Natural killer cell (primary cell): Measurements from ENCODE around the gene IQSEC1. TPM values are rescaled to one million over a fixed set of nuclear protein-coding genes. Genes with fewer than 3 reads are reported as not detected.
A peak's percentile ranks its signal among the peaks of the same experiment; 100 is the strongest.

Source experiments
- ATAC-seq, 3 donors: fragments of 150-1000 bp in 2 of 3; fragments of 200-7000 bp in 1 of 3; cut with Tn5 transposase; 1 replicate in 1 of 3; 2 replicates in 2 of 3; pipeline ENCODE4 v1.10.0; 2021; ENCODE audit warnings: mild to moderate bottlenecking in 2 of 3, moderate library complexity in 2 of 3
- DNase-seq, 2 donors: peaks; one replicate each; pipeline versions ENCODE4 v3.0.0 to v3.0.0-alpha.2; 2013 to 2021; ENCODE audit warnings: mixed read lengths in 1 of 2
- H3K27ac ChIP-seq: one replicate; pipeline ENCODE4 v1.5.1; 2013; ENCODE audit warnings: mild to moderate bottlenecking, low read length
- H3K27me3 ChIP-seq: one replicate; pipeline ENCODE4 v1.6.1; 2013; ENCODE audit warnings: low read length; ENCODE audit not compliant: control insufficient read depth, insufficient read depth
- H3K36me3 ChIP-seq: one replicate; pipeline ENCODE4 v1.6.1; 2013; ENCODE audit warnings: low read length; ENCODE audit not compliant: control insufficient read depth, insufficient read depth
- H3K4me1 ChIP-seq: one replicate; pipeline ENCODE4 v1.6.1; 2013; ENCODE audit warnings: low read length; ENCODE audit not compliant: control insufficient read depth, insufficient read depth
- H3K4me3 ChIP-seq: one replicate; pipeline ENCODE4 v1.5.1; 2013; ENCODE audit warnings: low read length
- H3K9me3 ChIP-seq: one replicate; pipeline ENCODE4 v1.6.1; 2013; ENCODE audit warnings: low read length; ENCODE audit not compliant: control insufficient read depth, insufficient read depth
- H3K27ac Mint-ChIP-seq, 2 donors: one replicate each; pipeline ENCODE4 v1.8.0; 2022; ENCODE audit warnings: mild to moderate bottlenecking in 2 of 2, mixed read lengths in 2 of 2, moderate library complexity in 1 of 2
- H3K27me3 Mint-ChIP-seq, 2 donors: one replicate each; pipeline ENCODE4 v1.8.0; 2022; ENCODE audit warnings: low read depth in 2 of 2, mixed read lengths in 2 of 2
- H3K36me3 Mint-ChIP-seq: one replicate; pipeline ENCODE4 v1.8.0; 2022; ENCODE audit warnings: mixed read lengths
- H3K4me1 Mint-ChIP-seq, 2 donors: one replicate each; pipeline ENCODE4 v1.8.0; 2022; ENCODE audit warnings: mixed read lengths in 2 of 2
- H3K4me3 Mint-ChIP-seq: one replicate; pipeline ENCODE4 v1.8.0; 2022; ENCODE audit warnings: mild to moderate bottlenecking, moderate library complexity, mixed read lengths
- H3K9me3 Mint-ChIP-seq, 2 donors: one replicate each; pipeline ENCODE4 v1.8.0; 2022; ENCODE audit warnings: mixed read lengths in 2 of 2
- WGBS: methylation state at CpG from one replicate; pipeline ENCODE4 v1.1.7; 2013; ENCODE audit warnings: missing lambda C conversion rate; ENCODE audit not compliant: insufficient coverage; 5-methylcytosine and 5-hydroxymethylcytosine counted together
- intact Hi-C: fragments of 100-400 bp; cut with micrococcal nuclease; formaldehyde crosslinking; loops from one replicate; pipeline ENCODE4 v1.14.2; 2022
- total RNA-seq, 4 donors: library from RNA; stranded (reverse); fragments of 120-200 nt in 1 of 4; gene quantifications; one replicate each; pipeline versions ENCODE4 v1.2.3 to v1.2.4, GENCODE V29; 2013 to 2022
- TF ChIP-seq, protein P1 (sequence below): fragments of 200-600 bp; IDR thresholded peaks from one replicate; pipeline ENCODE4 v1.8.0; 2022; ENCODE audit warnings: antibody characterized with exemption

Gene IQSEC1
- total RNA-seq, 3 donors from 2014 or later (not counting 1 experiment from before 2014, with no cell fraction given): 124 to 189 (median 138) TPM

DNA sequence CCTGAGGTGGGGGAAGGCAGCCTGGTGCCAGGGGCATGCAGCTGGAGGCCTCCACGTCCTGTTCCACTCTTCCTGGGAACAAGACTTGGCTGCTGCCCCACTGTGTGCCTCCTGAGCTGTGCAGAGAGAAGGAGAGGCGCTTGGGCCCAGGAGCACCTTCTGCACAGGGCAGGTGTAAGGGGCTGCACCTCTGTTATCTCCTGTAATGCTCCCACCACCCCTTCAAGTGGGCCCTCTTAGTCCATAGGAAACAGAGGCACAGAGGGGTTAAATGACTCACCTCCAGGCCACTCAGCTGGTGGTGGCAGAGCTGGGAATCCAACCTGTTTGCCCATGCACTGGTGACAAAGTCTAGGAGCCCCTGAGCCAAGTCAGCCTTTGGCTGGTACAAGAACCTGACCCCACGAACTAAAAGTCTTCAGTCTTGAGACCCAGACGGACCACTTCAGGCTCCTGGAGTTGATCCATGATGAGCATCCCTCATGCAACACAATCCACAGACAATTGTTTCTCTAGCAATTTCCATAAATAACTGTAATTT, 93.2 kb downstream of the IQSEC1 start:
- Mint-ChIP-seq H3K36me3 (no peaks in the 10 kb centered on the region), H3K27ac (no peak overlapping the region)

DNA sequence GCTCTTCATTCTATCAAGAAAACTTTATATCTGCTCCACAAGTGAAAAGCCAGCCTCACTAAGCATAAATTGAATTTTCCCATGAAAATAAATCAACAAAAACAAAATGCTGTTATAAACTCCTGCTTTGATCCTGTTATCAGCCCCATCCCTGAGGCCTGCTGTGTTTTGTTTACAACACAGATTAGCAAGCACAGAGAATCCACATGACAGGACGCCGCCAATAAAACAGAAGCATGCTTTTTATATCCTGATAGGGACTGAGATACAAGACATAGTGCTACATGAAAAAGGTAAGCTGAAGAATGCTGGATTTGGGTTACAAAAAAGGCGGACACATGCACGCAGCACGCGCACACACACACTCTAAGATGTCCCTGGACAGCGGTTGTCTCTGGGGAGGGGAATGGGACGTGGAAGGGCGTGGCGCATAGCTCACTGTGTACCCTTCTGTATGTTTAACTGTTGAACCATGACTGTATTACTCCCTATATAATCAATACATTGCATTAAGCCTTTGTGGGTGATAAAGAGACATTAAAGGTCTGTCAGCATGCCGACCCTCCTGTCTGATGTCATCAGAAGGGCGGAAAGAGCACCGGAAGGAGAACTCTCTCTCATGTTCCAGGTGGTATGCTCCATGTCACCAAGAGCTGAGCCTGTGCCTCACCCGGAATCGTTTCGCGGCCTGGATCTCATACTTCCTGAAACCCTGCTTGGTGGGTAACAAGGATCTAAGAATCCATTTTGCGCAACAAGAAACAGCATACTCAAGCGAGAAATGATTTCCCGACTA, 93.9 kb downstream of the IQSEC1 start:
- WGBS: 96% methylated on average over 20 of the region's 20 CpGs
- H3K27me3 ChIP-seq: no peaks in the 10 kb centered on the region
- Mint-ChIP-seq H3K27me3 (no peaks in the 10 kb centered on the region), H3K4me3 (no peak overlapping the region), H3K36me3 (no peaks in the 10 kb centered on the region), H3K27ac (peak overlapping the region in 1 of 2 donors; percentile 22), H3K9me3 (no peaks in the 10 kb centered on the region), H3K4me1 (peaks cover 55 to 75% of the 10 kb centered on the region in 2 donors)
- TF ChIP-seq, protein P1, sequence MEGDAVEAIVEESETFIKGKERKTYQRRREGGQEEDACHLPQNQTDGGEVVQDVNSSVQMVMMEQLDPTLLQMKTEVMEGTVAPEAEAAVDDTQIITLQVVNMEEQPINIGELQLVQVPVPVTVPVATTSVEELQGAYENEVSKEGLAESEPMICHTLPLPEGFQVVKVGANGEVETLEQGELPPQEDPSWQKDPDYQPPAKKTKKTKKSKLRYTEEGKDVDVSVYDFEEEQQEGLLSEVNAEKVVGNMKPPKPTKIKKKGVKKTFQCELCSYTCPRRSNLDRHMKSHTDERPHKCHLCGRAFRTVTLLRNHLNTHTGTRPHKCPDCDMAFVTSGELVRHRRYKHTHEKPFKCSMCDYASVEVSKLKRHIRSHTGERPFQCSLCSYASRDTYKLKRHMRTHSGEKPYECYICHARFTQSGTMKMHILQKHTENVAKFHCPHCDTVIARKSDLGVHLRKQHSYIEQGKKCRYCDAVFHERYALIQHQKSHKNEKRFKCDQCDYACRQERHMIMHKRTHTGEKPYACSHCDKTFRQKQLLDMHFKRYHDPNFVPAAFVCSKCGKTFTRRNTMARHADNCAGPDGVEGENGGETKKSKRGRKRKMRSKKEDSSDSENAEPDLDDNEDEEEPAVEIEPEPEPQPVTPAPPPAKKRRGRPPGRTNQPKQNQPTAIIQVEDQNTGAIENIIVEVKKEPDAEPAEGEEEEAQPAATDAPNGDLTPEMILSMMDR: no peak
- peaks cover 50% of the 10 kb centered on the region for H3K4me1 ChIP-seq
- H3K9me3 ChIP-seq: no peaks in the 10 kb centered on the region
- ATAC-seq: no peak
- H3K27ac ChIP-seq: no peak overlapping the region
- H3K36me3 ChIP-seq: peaks cover 14% of the 10 kb centered on the region
- no peak for DNase-seq
- intact Hi-C loops: no loop called here
- H3K4me3 ChIP-seq: no peak overlapping the region

More for the DNA sequence above, 93.2 kb downstream of the IQSEC1 start:
- intact Hi-C loops: no loop called here
- peaks cover 48% of the 10 kb centered on the region for H3K4me1 ChIP-seq
- peaks cover 14% of the 10 kb centered on the region for H3K36me3 ChIP-seq
- H3K27me3 Mint-ChIP-seq: no peaks in the 10 kb centered on the region
- no peak overlapping the region for H3K27ac ChIP-seq
- H3K27me3 ChIP-seq: no peaks in the 10 kb centered on the region
- H3K9me3 Mint-ChIP-seq: no peaks in the 10 kb centered on the region
- no peak overlapping the region for H3K4me3 ChIP-seq
- no peak overlapping the region for H3K4me3 Mint-ChIP-seq
- TF ChIP-seq, protein P1: no peak
- no peak for DNase-seq
- H3K4me1 Mint-ChIP-seq: peaks cover 52 to 71% of the 10 kb centered on the region in 2 donors
- 94% methylated on average over 4 of the region's 4 CpGs for WGBS
- ATAC-seq: no peak
- H3K9me3 ChIP-seq: no peaks in the 10 kb centered on the region

GRCh38 chr3:12978682-12979081, 94.5 kb downstream of the IQSEC1 start:
- H3K36me3 ChIP-seq: peaks cover 14% of the 10 kb centered on the region
- no peak overlapping the region for H3K4me3 ChIP-seq
- no peak for ATAC-seq
- Mint-ChIP-seq H3K36me3 (no peaks in the 10 kb centered on the region), H3K27ac (peak overlapping the region in 1 of 2 donors; percentile 22), H3K4me3 (no peak overlapping the region), H3K9me3 (no peaks in the 10 kb centered on the region), H3K27me3 (no peaks in the 10 kb centered on the region), H3K4me1 (peaks cover 55 to 75% of the 10 kb centered on the region in 2 donors)
- intact Hi-C loops: no loop called here
- no peak overlapping the region for H3K27ac ChIP-seq
- DNase-seq: no peak
- TF ChIP-seq, protein P1: no peak
- WGBS: 97% methylated on average over 2 of the region's 4 CpGs
- H3K4me1 ChIP-seq: peaks cover 50% of the 10 kb centered on the region
- H3K27me3 ChIP-seq: no peaks in the 10 kb centered on the region
- H3K9me3 ChIP-seq: no peaks in the 10 kb centered on the region
